Mesothelial cell of epicardium (in vitro differentiated cells): ENCODE results near the gene VPS41. TPM values are rescaled to one million over a fixed set of nuclear protein-coding genes. Genes with fewer than 3 reads are reported as not detected.

ENCODE experiments used
- DNase-seq, 2 experiments: peaks; one replicate each; pipeline ENCODE4 v3.0.0; 2021; ENCODE audit warnings: low spot score in 2 of 2; ENCODE audit not compliant: unreplicated experiment in 2 of 2
- H3K27ac Mint-ChIP-seq: 2 replicates; pipeline ENCODE4 v1.8.0; 2021; ENCODE audit warnings: mixed read lengths
- H3K27me3 Mint-ChIP-seq: 2 replicates; pipeline ENCODE4 v1.8.0; 2021; ENCODE audit warnings: low read depth, mixed read lengths
- H3K36me3 Mint-ChIP-seq: 2 replicates; pipeline ENCODE4 v1.8.0; 2021; ENCODE audit warnings: mixed read lengths
- H3K4me1 Mint-ChIP-seq: 2 replicates; pipeline ENCODE4 v1.8.0; 2021; ENCODE audit warnings: mixed read lengths
- H3K4me3 Mint-ChIP-seq: 2 replicates; pipeline ENCODE4 v1.8.0; 2021; ENCODE audit warnings: mild to moderate bottlenecking, moderate library complexity, mixed read lengths
- H3K9me3 Mint-ChIP-seq: 2 replicates; pipeline ENCODE4 v1.8.0; 2021; ENCODE audit warnings: mixed read lengths
- total RNA-seq: library from RNA; stranded (reverse); gene quantifications from 3 replicates; pipeline ENCODE4 v1.2.1, GENCODE V29; 2021
- TF ChIP-seq, protein P1 (sequence below): fragments of 200-600 bp; sonication (generic); IDR thresholded peaks from one replicate; pipeline ENCODE4 v1.5.0; 2021; ENCODE audit warnings: antibody characterized with exemption; ENCODE audit not compliant: unreplicated experiment

VPS41 gene
- total RNA-seq, 1 donor from 2014 or later, result 104 TPM

DNA sequence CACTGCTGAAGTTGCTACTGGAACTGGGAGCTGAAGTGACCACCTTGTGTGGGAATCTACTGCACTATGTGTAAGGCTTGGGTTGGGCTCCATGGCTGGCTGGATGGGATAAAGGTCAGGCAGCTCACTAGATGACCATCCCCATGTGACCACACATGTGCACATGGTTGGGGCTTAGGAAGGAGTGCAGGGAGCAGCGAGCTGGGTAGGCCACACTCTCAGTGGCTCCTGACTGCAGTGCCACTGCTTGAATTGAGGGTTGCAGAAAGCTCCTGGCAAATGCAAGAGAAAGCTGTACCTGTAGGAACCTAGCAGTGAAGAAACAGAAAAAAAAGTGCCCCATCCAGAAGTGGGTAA, 230.3 kb downstream of the VPS41 start:
- TF ChIP-seq, protein P1, sequence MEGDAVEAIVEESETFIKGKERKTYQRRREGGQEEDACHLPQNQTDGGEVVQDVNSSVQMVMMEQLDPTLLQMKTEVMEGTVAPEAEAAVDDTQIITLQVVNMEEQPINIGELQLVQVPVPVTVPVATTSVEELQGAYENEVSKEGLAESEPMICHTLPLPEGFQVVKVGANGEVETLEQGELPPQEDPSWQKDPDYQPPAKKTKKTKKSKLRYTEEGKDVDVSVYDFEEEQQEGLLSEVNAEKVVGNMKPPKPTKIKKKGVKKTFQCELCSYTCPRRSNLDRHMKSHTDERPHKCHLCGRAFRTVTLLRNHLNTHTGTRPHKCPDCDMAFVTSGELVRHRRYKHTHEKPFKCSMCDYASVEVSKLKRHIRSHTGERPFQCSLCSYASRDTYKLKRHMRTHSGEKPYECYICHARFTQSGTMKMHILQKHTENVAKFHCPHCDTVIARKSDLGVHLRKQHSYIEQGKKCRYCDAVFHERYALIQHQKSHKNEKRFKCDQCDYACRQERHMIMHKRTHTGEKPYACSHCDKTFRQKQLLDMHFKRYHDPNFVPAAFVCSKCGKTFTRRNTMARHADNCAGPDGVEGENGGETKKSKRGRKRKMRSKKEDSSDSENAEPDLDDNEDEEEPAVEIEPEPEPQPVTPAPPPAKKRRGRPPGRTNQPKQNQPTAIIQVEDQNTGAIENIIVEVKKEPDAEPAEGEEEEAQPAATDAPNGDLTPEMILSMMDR, result no peak
- peaks cover 33% of the 10 kb centered on the region for H3K27me3 Mint-ChIP-seq
- no peaks in the 10 kb centered on the region for H3K9me3 Mint-ChIP-seq
- H3K4me3 Mint-ChIP-seq, result no peak overlapping the region
- DNase-seq, result no peak
- no peak overlapping the region for H3K27ac Mint-ChIP-seq
- H3K4me1 Mint-ChIP-seq, result peaks cover 10% of the 10 kb centered on the region
- H3K36me3 Mint-ChIP-seq, result no peaks in the 10 kb centered on the region

DNA sequence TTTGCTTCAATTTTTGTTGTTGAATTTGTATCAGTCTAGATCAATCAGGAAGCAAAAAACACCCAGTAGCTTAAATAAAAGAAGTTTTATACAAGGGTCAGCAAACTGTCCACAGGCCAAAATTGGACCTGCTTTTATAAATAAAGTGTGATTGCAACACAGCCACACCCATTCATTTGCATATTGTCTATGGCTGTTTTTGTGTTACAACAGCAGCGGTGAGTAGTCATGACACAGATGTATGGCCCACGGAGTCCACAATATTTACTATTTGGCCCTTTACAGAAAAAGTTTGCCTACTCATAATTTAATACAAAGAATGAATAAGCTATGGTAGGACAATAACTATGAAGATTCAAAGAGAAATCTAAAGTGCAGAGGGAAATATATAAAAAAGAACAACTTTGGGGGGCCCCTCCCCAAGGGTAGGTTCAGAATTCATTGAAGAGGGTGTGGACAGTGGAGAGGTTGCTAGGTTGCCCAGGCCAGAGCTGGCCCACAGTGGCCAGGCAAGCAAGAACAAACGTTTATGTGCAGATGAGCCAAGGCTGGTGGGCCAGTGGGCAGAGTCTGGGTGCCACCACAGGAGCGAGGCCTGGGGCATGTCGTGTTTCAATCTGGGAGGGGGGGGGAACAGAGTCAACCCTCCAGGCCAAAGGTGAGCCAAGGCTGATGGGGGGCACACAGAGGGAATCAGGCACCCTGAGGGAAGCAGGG, 230.9 kb downstream of the VPS41 start:
- Mint-ChIP-seq H3K27ac (no peak overlapping the region), H3K4me3 (no peak overlapping the region), H3K4me1 (peaks cover 10% of the 10 kb centered on the region), H3K36me3 (no peaks in the 10 kb centered on the region), H3K9me3 (no peaks in the 10 kb centered on the region), H3K27me3 (peaks cover 33% of the 10 kb centered on the region)
- DNase-seq, result no peak
- TF ChIP-seq, protein P1, result no peak

DNA sequence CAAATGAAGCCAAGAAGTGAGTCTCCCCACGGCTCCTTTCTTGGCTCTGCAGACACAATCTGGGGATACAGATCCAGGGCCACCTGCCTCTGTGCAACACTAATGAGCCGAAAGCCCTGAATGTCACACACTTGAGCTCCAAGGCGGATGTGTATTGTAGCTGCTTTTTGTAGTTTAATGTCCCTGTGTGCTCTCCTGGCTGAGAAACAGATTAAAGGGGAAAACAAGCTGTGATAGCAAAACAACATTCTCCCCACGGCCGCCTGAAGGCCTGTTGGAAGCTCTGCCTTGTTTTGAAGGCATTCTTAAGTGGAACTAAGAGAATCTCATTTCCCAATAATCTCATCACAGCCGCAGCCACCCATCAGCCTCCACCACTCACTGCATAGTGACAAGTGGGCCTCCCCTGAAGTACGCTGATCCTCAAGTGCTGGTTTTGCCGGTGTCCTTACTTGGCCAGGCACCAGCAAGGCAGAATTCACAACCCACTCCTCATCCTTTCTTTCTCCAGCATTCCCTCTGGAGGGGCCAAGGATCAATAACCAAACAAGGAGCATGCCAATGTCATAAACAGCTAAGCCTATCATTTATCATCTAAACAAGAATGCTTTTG, 233.4 kb downstream of the VPS41 start:
- TF ChIP-seq, protein P1, result no peak
- no peaks in the 10 kb centered on the region for H3K36me3 Mint-ChIP-seq
- no peak for DNase-seq
- no peak overlapping the region for H3K4me3 Mint-ChIP-seq
- H3K9me3 Mint-ChIP-seq, result no peaks in the 10 kb centered on the region
- peaks cover 32% of the 10 kb centered on the region for H3K27me3 Mint-ChIP-seq
- H3K27ac Mint-ChIP-seq, result no peak overlapping the region
- no peaks in the 10 kb centered on the region for H3K4me1 Mint-ChIP-seq

DNA sequence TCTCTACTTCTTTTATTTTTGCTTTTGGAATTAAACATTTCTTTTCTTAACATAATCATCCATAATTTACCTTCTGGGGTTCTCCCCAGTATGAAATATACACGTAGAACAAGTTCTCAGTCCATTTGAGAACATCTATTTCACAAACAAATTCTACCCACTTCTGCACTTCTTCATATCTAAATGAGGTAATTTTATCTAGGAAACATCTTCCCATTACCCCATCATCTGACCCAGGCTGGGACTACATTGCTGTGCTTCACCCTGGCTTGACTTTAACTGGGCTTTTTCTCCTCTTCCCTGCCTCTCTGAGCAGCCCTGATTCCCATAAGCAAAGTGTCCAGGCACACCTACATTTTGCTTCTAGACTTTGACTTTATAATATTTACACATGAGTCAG, 234.5 kb downstream of the VPS41 start:
- Mint-ChIP-seq H3K36me3 (no peaks in the 10 kb centered on the region), H3K27me3 (peaks cover 29% of the 10 kb centered on the region), H3K4me3 (no peak overlapping the region), H3K4me1 (no peaks in the 10 kb centered on the region), H3K27ac (no peak overlapping the region), H3K9me3 (no peaks in the 10 kb centered on the region)
- TF ChIP-seq, protein P1, result no peak
- DNase-seq, result no peak

DNA sequence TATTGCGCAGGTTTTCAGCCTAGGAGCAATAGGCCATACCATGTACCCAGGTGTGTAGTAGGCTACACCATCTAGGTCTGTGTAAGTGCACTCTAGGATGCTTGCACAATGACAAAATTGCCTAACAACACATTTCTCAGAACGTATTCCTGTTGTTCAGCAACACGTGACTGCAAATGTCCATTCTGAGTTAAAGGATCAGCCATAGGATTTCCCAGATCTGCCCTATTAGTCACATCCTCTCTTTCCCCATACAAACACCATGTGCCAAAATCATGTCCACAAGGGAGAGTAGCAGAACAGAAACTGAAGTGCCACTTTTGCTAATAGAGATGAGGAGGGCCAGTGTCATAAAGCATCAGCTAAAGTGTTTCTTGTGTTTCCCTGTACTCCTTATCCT, 235.2 kb downstream of the VPS41 start:
- Mint-ChIP-seq H3K4me1 (no peaks in the 10 kb centered on the region), H3K27ac (no peak overlapping the region), H3K27me3 (peaks cover 35% of the 10 kb centered on the region), H3K4me3 (no peak overlapping the region), H3K9me3 (no peaks in the 10 kb centered on the region), H3K36me3 (no peaks in the 10 kb centered on the region)
- TF ChIP-seq, protein P1, result no peak
- no peak for DNase-seq

Other genes starting within 250 kb of the VPS41 start
- 8.1 to 9.2 TPM (median 8.6 TPM) in 3 replicates for gene POU6F2, start 68.7 kb upstream of the VPS41 start, total RNA-seq